ENCODE data around the gene SLC35A1. TPM values are rescaled to one million over a fixed set of nuclear protein-coding genes. Genes with fewer than 3 reads are reported as not detected.
A peak's percentile ranks its signal among the peaks of the same experiment; 100 is the strongest.

The SLC35A1 gene
- total RNA-seq, 4 donors from 2014 or later: 12.0 to 20.0 (median 15.1) TPM

DNA sequence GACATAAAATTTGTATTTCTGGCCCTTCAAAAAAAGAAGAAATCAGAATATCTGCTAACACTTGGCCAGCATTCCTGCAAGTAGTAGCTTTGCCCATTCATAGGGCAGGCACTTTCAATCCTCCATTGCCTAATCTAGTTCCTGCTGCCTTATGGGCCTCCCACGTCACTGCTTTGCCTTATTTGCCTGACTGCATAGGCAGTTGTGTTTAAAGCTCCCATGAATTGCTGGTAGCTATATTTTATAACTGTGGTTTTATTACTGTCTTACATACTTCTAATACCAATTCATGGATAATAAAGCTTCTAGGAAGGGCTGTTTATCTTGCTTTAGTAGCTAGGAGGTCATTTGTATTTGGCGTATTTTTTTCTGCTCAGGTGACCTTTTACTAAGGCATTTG is 7.7 kb upstream of the SLC35A1 start:
- TF ChIP-seq CTCF (IDR thresholded peaks at IDR 0.05): no peak

DNA sequence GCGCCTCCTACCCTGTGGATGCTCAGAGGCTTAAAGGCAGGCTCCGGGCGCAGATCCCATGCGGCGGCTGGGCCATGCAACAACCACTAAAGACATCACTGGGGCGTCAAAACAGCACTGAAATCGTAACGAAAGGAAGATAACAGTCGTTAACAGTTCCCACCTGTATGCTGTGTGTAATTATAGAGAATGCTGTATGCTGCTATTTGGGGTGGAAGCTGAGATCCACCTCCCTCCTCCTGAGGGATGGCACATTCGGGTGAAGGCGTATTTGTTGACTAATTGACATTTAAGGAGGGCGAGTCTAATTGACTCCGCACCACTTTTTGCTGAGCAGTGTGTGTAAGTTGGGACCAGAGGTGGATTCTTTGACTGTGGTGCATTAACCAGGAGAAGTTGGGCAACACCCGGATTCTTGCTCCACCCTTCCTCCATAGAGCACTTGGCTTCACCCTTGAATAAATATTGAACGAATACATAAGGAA is 687 bp downstream of the SLC35A1 start:
- ATAC-seq (ENCODE audit: low FRiP score): peak; percentile 51
- TF ChIP-seq CTCF (IDR thresholded peaks at IDR 0.05): no peak
- no peak for DNase-seq (ENCODE audit: low spot score)

More for the DNA sequence above, 7.7 kb upstream of the SLC35A1 start:
- ATAC-seq (ENCODE audit: low FRiP score): no peak
- no peak for DNase-seq (ENCODE audit: low spot score)

DNA sequence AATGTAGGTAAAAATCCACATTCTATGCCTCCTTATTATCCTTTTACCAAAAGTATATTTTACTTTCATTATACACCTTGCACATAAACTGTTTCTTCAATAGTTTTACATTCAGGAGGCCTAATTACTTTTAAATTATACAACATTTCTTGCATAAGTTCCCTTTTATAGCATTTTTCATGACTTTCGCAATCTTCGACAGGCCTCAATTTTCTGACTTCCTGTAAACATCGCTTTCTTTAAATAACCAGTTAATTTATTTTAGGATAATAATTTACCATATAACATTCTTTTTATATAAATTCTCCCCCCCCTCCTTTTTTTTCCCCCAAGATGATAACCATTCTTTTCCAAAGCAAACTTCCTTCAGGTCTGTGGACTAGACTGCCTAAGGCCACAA is 9.2 kb downstream of the SLC35A1 start:
- no peak for ATAC-seq (ENCODE audit: low FRiP score)
- TF ChIP-seq CTCF (IDR thresholded peaks at IDR 0.05): no peak
- no peak for DNase-seq (ENCODE audit: low spot score)

GRCh38 chr6:87482366-87482765 is 9.6 kb downstream of the SLC35A1 start:
- ATAC-seq (ENCODE audit: low FRiP score): no peak
- no peak for DNase-seq (ENCODE audit: low spot score)
- TF ChIP-seq CTCF (IDR thresholded peaks at IDR 0.05): no peak

DNA sequence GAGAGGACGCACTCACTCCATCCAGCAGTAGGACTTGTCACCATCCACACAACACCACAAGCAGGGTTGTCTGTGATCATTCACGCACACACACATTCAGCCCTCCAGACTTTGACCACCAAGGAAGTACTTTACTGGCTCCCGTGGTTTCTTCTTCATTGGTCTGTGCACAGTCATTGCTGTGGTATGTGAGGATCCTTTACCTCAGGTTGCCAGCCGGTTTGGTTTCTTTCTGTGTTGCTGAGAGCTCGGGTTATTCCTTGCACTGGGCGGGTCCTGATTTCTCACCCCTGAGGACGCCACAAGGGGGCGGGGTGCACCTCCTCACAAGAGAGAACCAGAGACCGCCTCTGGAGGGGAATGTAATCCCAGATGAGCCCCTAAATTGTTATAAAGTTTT is 11.2 kb downstream of the SLC35A1 start:
- no peak for TF ChIP-seq CTCF (IDR thresholded peaks at IDR 0.05)
- ATAC-seq (ENCODE audit: low FRiP score) (no peak), DNase-seq (ENCODE audit: low spot score) (no peak)

- no peak for DNase-seq (ENCODE audit: low spot score)
These were observed 11.7 kb downstream of the SLC35A1 start for GRCh38 chr6:87484491-87484890.

More at GRCh38 chr6:87484491-87484890, 11.7 kb downstream of the SLC35A1 start:
- no peak for TF ChIP-seq CTCF (IDR thresholded peaks at IDR 0.05)
- ATAC-seq (ENCODE audit: low FRiP score): no peak

Data from omental fat pad (tissue), 4 donors.